ENCODE measurements around the gene CABLES1.

CABLES1 gene

GRCh38 chr18:23173912-23174311 is 38.6 kb downstream of the CABLES1 start:
- H3K9me3 ChIP-seq = no peaks in the 10 kb centered on the region
- in situ Hi-C loops (cut with MboI; ENCODE audit: low sequenced_read_pairs) = no loop called here
- H3K27me3 ChIP-seq (ENCODE audit: low read depth) = no peaks in the 10 kb centered on the region
- DNase-seq (ENCODE audit: low spot score in 2 of 2) = no peak
- H3K36me3 ChIP-seq (replicated peaks) = no peaks in the 10 kb centered on the region
- H3K4me1 ChIP-seq = peaks cover 8% of the 10 kb centered on the region
- H3K4me3 ChIP-seq = no peak overlapping the region

- in situ Hi-C loops (cut with MboI; ENCODE audit: low sequenced_read_pairs) = no loop called here
- DNase-seq (ENCODE audit: low spot score in 2 of 2) = no peak
- no peaks in the 10 kb centered on the region for H3K27me3 ChIP-seq (ENCODE audit: low read depth)
- no peaks in the 10 kb centered on the region for H3K9me3 ChIP-seq
- H3K36me3 ChIP-seq (replicated peaks) = no peaks in the 10 kb centered on the region
- no peak overlapping the region for H3K4me3 ChIP-seq
- no peaks in the 10 kb centered on the region; the same call in 1 of the 2 replicates for H3K4me1 ChIP-seq
Measured at GRCh38 chr18:23176701-23177432, 41.6 kb downstream of the CABLES1 start.

- Histone ChIP-seq H3K9me3 (no peaks in the 10 kb centered on the region), H3K36me3 (replicated peaks) (no peaks in the 10 kb centered on the region), H3K27me3 (ENCODE audit: low read depth) (no peaks in the 10 kb centered on the region), H3K4me1 (no peaks in the 10 kb centered on the region; the same call in 1 of the 2 replicates), H3K4me3 (no peak overlapping the region)
- no peak for DNase-seq (ENCODE audit: low spot score in 2 of 2)
- in situ Hi-C loops (cut with MboI; ENCODE audit: low sequenced_read_pairs) = no loop called here
Measured at GRCh38 chr18:23177433-23178072, 42.3 kb downstream of the CABLES1 start.

- H3K36me3 ChIP-seq (replicated peaks) = no peaks in the 10 kb centered on the region
- DNase-seq (ENCODE audit: low spot score in 2 of 2) = no peak
- in situ Hi-C loops (cut with MboI; ENCODE audit: low sequenced_read_pairs) = no loop called here
- peaks cover 6% of the 10 kb centered on the region for H3K4me1 ChIP-seq
- H3K4me3 ChIP-seq = no peak overlapping the region
- H3K27me3 ChIP-seq (ENCODE audit: low read depth) = no peaks in the 10 kb centered on the region
- H3K9me3 ChIP-seq = no peaks in the 10 kb centered on the region
Measured at GRCh38 chr18:23178201-23178600, 42.9 kb downstream of the CABLES1 start.

GRCh38 chr18:23178661-23179081 is 43.4 kb downstream of the CABLES1 start:
- peaks cover 9% of the 10 kb centered on the region for H3K4me1 ChIP-seq
- no peaks in the 10 kb centered on the region for H3K9me3 ChIP-seq
- in situ Hi-C loops (cut with MboI; ENCODE audit: low sequenced_read_pairs) = no loop called here
- no peak for DNase-seq (ENCODE audit: low spot score in 2 of 2)
- H3K27me3 ChIP-seq (ENCODE audit: low read depth) = no peaks in the 10 kb centered on the region
- H3K36me3 ChIP-seq (replicated peaks) = no peaks in the 10 kb centered on the region
- no peak overlapping the region for H3K4me3 ChIP-seq

GRCh38 chr18:23179416-23179815 is 44.1 kb downstream of the CABLES1 start:
- no peak for DNase-seq (ENCODE audit: low spot score in 2 of 2)

GRCh38 chr18:23181547-23181946 is 46.3 kb downstream of the CABLES1 start:
- Histone ChIP-seq H3K4me1 (peaks cover 14% of the 10 kb centered on the region), H3K9me3 (no peaks in the 10 kb centered on the region), H3K36me3 (replicated peaks) (no peaks in the 10 kb centered on the region), H3K27me3 (ENCODE audit: low read depth) (no peaks in the 10 kb centered on the region), H3K4me3 (no peak overlapping the region)
- in situ Hi-C loops (cut with MboI; ENCODE audit: low sequenced_read_pairs) = no loop called here
- DNase-seq (ENCODE audit: low spot score in 2 of 2) = no peak

More at GRCh38 chr18:23179416-23179815, 44.1 kb downstream of the CABLES1 start:
- H3K4me1 ChIP-seq = peaks cover 14% of the 10 kb centered on the region
- H3K27me3 ChIP-seq (ENCODE audit: low read depth) = no peaks in the 10 kb centered on the region
- no peaks in the 10 kb centered on the region for H3K9me3 ChIP-seq
- H3K4me3 ChIP-seq = no peak overlapping the region
- no peaks in the 10 kb centered on the region for H3K36me3 ChIP-seq (replicated peaks)
- in situ Hi-C loops (cut with MboI; ENCODE audit: low sequenced_read_pairs) = no loop called here

- H3K4me3 ChIP-seq = no peak overlapping the region
- H3K4me1 ChIP-seq = peaks cover 14% of the 10 kb centered on the region
- H3K27me3 ChIP-seq (ENCODE audit: low read depth) = no peaks in the 10 kb centered on the region
- no peaks in the 10 kb centered on the region for H3K36me3 ChIP-seq (replicated peaks)
- in situ Hi-C loops (cut with MboI; ENCODE audit: low sequenced_read_pairs) = no loop called here
- no peak for DNase-seq (ENCODE audit: low spot score in 2 of 2)
- H3K9me3 ChIP-seq = no peaks in the 10 kb centered on the region
Measured at GRCh38 chr18:23182606-23183005, 47.3 kb downstream of the CABLES1 start.

- H3K9me3 ChIP-seq = no peaks in the 10 kb centered on the region
- H3K36me3 ChIP-seq (replicated peaks) = no peaks in the 10 kb centered on the region
- peak; percentile 76 to 86 for DNase-seq (ENCODE audit: low spot score in 2 of 2)
- no peak overlapping the region for H3K4me3 ChIP-seq
- H3K4me1 ChIP-seq = peaks cover 14% of the 10 kb centered on the region
- in situ Hi-C loops (cut with MboI; ENCODE audit: low sequenced_read_pairs) = no loop called here
- no peaks in the 10 kb centered on the region for H3K27me3 ChIP-seq (ENCODE audit: low read depth)
Measured at GRCh38 chr18:23183411-23184150, 48.3 kb downstream of the CABLES1 start.

GRCh38 chr18:23186781-23187180 is 51.5 kb downstream of the CABLES1 start:
- Histone ChIP-seq H3K9me3 (no peaks in the 10 kb centered on the region), H3K4me3 (no peak overlapping the region), H3K27me3 (ENCODE audit: low read depth) (no peaks in the 10 kb centered on the region), H3K36me3 (replicated peaks) (no peaks in the 10 kb centered on the region), H3K4me1 (peaks cover 14% of the 10 kb centered on the region)
- in situ Hi-C loops (cut with MboI; ENCODE audit: low sequenced_read_pairs) = no loop called here
- DNase-seq (ENCODE audit: low spot score in 2 of 2) = no peak

- H3K4me1 ChIP-seq = peaks cover 8% of the 10 kb centered on the region
- in situ Hi-C loops (cut with MboI; ENCODE audit: low sequenced_read_pairs) = no loop called here
- H3K4me3 ChIP-seq = no peak overlapping the region
- no peaks in the 10 kb centered on the region for H3K27me3 ChIP-seq (ENCODE audit: low read depth)
- no peaks in the 10 kb centered on the region for H3K36me3 ChIP-seq (replicated peaks)
- DNase-seq (ENCODE audit: low spot score in 2 of 2) = no peak
- no peaks in the 10 kb centered on the region for H3K9me3 ChIP-seq
Measured at GRCh38 chr18:23188068-23188760, 52.9 kb downstream of the CABLES1 start.

GRCh38 chr18:23189099-23189498 is 53.8 kb downstream of the CABLES1 start:
- DNase-seq (ENCODE audit: low spot score in 2 of 2) = no peak
- Histone ChIP-seq H3K36me3 (replicated peaks) (no peaks in the 10 kb centered on the region), H3K4me1 (peaks cover under 1% of the 10 kb centered on the region; the same call in 1 of the 2 replicates), H3K4me3 (no peak overlapping the region), H3K27me3 (ENCODE audit: low read depth) (no peaks in the 10 kb centered on the region), H3K9me3 (no peaks in the 10 kb centered on the region)
- in situ Hi-C loops (cut with MboI; ENCODE audit: low sequenced_read_pairs) = no loop called here

- Histone ChIP-seq H3K27me3 (ENCODE audit: low read depth) (no peaks in the 10 kb centered on the region), H3K4me3 (no peak overlapping the region), H3K9me3 (no peaks in the 10 kb centered on the region), H3K36me3 (replicated peaks) (no peaks in the 10 kb centered on the region), H3K4me1 (peaks cover 4% of the 10 kb centered on the region)
- in situ Hi-C loops (cut with MboI; ENCODE audit: low sequenced_read_pairs) = no loop called here
- DNase-seq (ENCODE audit: low spot score in 2 of 2) = no peak
Measured at GRCh38 chr18:23189768-23190661, 54.7 kb downstream of the CABLES1 start.

Data from HAP-1 (cell line).